Measurements from ENCODE around the gene SLC4A2.

SLC4A2 gene

GRCh38 chr7:151043959-151044358, 15.4 kb upstream of the SLC4A2 start:
- DNase-seq (ENCODE audit: low read depth in 2 of 2): no peak

GRCh38 chr7:151045262-151045661, 14.1 kb upstream of the SLC4A2 start:
- no peak for DNase-seq (ENCODE audit: low read depth in 2 of 2)

GRCh38 chr7:151045967-151046366, 13.4 kb upstream of the SLC4A2 start:
- DNase-seq (ENCODE audit: low read depth in 2 of 2): no peak

GRCh38 chr7:151046603-151047573, 12.5 kb upstream of the SLC4A2 start:
- DNase-seq (ENCODE audit: low read depth in 2 of 2): no peak

GRCh38 chr7:151047976-151048815, 11.2 kb upstream of the SLC4A2 start, which contains the start of gene ASIC3:
ASIC3 (plus strand) TSS chr7:151048531; CDS start chr7:151048886, 355 bp downstream.
- no peak for DNase-seq (ENCODE audit: low read depth in 2 of 2)

GRCh38 chr7:151048911-151049463, 10.4 kb upstream of the SLC4A2 start:
- no peak for DNase-seq (ENCODE audit: low read depth in 2 of 2)

GRCh38 chr7:151051108-151051507, 8.3 kb upstream of the SLC4A2 start:
- no peak for DNase-seq (ENCODE audit: low read depth in 2 of 2)

GRCh38 chr7:151053096-151053495, 6.3 kb upstream of the SLC4A2 start:
- no peak for DNase-seq (ENCODE audit: low read depth in 2 of 2)

- no peak for DNase-seq (ENCODE audit: low read depth in 2 of 2)
These were observed 5.6 kb upstream of the SLC4A2 start for GRCh38 chr7:151053751-151054150.

GRCh38 chr7:151056283-151056665, 3.1 kb upstream of the SLC4A2 start:
- DNase-seq (ENCODE audit: low read depth in 2 of 2): no peak

- DNase-seq (ENCODE audit: low read depth in 2 of 2): no peak
These were observed 2.5 kb upstream of the SLC4A2 start for GRCh38 chr7:151056666-151057505.

GRCh38 chr7:151057506-151057988, 1.8 kb upstream of the SLC4A2 start, which contains the start of gene CDK5:
CDK5 (minus strand) TSS chr7:151057897; CDS start chr7:151057848, 49 bp downstream.
- no peak for DNase-seq (ENCODE audit: low read depth in 2 of 2)

GRCh38 chr7:151057989-151058780, 1.2 kb upstream of the SLC4A2 start:
- DNase-seq (ENCODE audit: low read depth in 2 of 2): peak; percentile 92 to 97

GRCh38 chr7:151058781-151059366, 515 bp upstream of the SLC4A2 start:
- no peak for DNase-seq (ENCODE audit: low read depth in 2 of 2)

GRCh38 chr7:151060113-151060415, 675 bp downstream of the SLC4A2 start:
- no peak for DNase-seq (ENCODE audit: low read depth in 2 of 2)

- no peak for DNase-seq (ENCODE audit: low read depth in 2 of 2)
These were observed 1.2 kb downstream of the SLC4A2 start for GRCh38 chr7:151060416-151061212.

GRCh38 chr7:151061213-151062110, 2.1 kb downstream of the SLC4A2 start:
- DNase-seq (ENCODE audit: low read depth in 2 of 2): no peak

GRCh38 chr7:151062111-151062398, 2.7 kb downstream of the SLC4A2 start:
- no peak for DNase-seq (ENCODE audit: low read depth in 2 of 2)
